GM23338 (cell line): Measurements from ENCODE around the gene ANKRD13B. TPM values are rescaled to one million over a fixed set of nuclear protein-coding genes. Genes with fewer than 3 reads are reported as not detected.

Experiments used
- ATAC-seq: fragments of 200-7000 bp; cut with Tn5 transposase; 3 replicates; pipeline ENCODE4 v1.9.1; 2020
- DNase-seq: peaks from one replicate; pipeline ENCODE4 v3.0.0-alpha.2; 2015; ENCODE audit warnings: low spot score
- H2AFZ ChIP-seq: fragments of 200-600 bp; sonication (generic); 2 replicates; pipeline ENCODE4 v1.8.0; 2016; ENCODE audit warnings: antibody characterized with exemption, mild to moderate bottlenecking, moderate library complexity
- H3F3A ChIP-seq: fragments of 200-600 bp; sonication (generic); replicated peaks from 2 replicates; pipeline ENCODE4 v1.8.0; 2017; ENCODE audit warnings: antibody characterized with exemption, mixed run types, low read depth
- H3K27ac ChIP-seq: fragments of 200-600 bp; sonication (generic); 2 replicates; pipeline ENCODE4 v1.6.1; 2016; ENCODE audit warnings: low read depth
- H3K27me3 ChIP-seq: fragments of 200-600 bp; sonication (generic); 2 replicates; pipeline ENCODE4 v1.8.0; 2016; ENCODE audit warnings: mild to moderate bottlenecking, mixed run types, moderate library complexity; ENCODE audit not compliant: insufficient read depth
- H3K36me3 ChIP-seq: fragments of 200-600 bp; sonication (generic); 2 replicates; pipeline ENCODE4 v1.8.0; 2016; ENCODE audit warnings: mild to moderate bottlenecking; ENCODE audit not compliant: insufficient read depth
- H3K4me1 ChIP-seq: fragments of 200-600 bp; sonication (generic); 2 replicates; pipeline ENCODE4 v1.8.0; 2016; ENCODE audit warnings: mild to moderate bottlenecking, moderate library complexity; ENCODE audit not compliant: insufficient read depth
- H3K4me2 ChIP-seq: fragments of 200-600 bp; sonication (generic); 2 replicates; pipeline ENCODE4 v1.7.1; 2017; ENCODE audit warnings: mixed run types
- H3K4me3 ChIP-seq: fragments of 200-600 bp; sonication (generic); 2 replicates; pipeline ENCODE4 v1.6.1; 2016; ENCODE audit warnings: mixed run types
- H3K79me2 ChIP-seq: fragments of 200-600 bp; sonication (generic); replicated peaks from 2 replicates; pipeline ENCODE4 v1.8.0; 2017; ENCODE audit warnings: mild to moderate bottlenecking; ENCODE audit not compliant: insufficient read depth
- H3K9me2 ChIP-seq: fragments of 200-600 bp; sonication (generic); 2 replicates; pipeline ENCODE4 v1.8.0; 2017; ENCODE audit not compliant: insufficient read depth
- H4K20me1 ChIP-seq: fragments of 200-600 bp; sonication (generic); replicated peaks from 2 replicates; pipeline ENCODE4 v1.8.0; 2017; ENCODE audit warnings: mild to moderate bottlenecking; ENCODE audit not compliant: insufficient read depth
- H3K27ac Mint-ChIP-seq: 2 replicates; pipeline ENCODE4 v1.8.0; 2020; ENCODE audit warnings: inconsistent platforms, mild to moderate bottlenecking, moderate library complexity, mixed read lengths
- H3K27me3 Mint-ChIP-seq: 3 replicates; pipeline ENCODE4 v1.8.0; 2022; ENCODE audit warnings: low read depth, mild to moderate bottlenecking, moderate library complexity, mixed read lengths, inconsistent platforms; ENCODE audit not compliant: insufficient read depth, poor library complexity
- H3K36me3 Mint-ChIP-seq: 3 replicates; pipeline ENCODE4 v1.8.0; 2021; ENCODE audit warnings: low read depth, mild to moderate bottlenecking, inconsistent platforms, moderate library complexity, mixed read lengths
- H3K4me1 Mint-ChIP-seq: 3 replicates; pipeline ENCODE4 v1.8.0; 2020; ENCODE audit warnings: mild to moderate bottlenecking, inconsistent platforms, mixed read lengths
- H3K4me3 Mint-ChIP-seq: 3 replicates; pipeline ENCODE4 v1.8.0; 2021; ENCODE audit warnings: moderate library complexity, mild to moderate bottlenecking, inconsistent platforms, mixed read lengths
- H3K9me3 Mint-ChIP-seq: 3 replicates; pipeline ENCODE4 v1.8.0; 2020; ENCODE audit warnings: moderate library complexity, mild to moderate bottlenecking, inconsistent platforms, mixed read lengths
- CREB1 ChIP-seq: fragments of 250-450 bp; sonication (Bioruptor Pico); IDR thresholded peaks from 2 replicates; pipeline ENCODE4 v1.5.0; 2020; ENCODE audit warnings: low read depth, mild to moderate bottlenecking, moderate library complexity
- EZH2 ChIP-seq: fragments of 200-600 bp; sonication (generic); IDR thresholded peaks from one replicate; pipeline ENCODE4 v1.8.0; 2017; ENCODE audit warnings: antibody characterized with exemption, mild to moderate bottlenecking, low read depth; ENCODE audit not compliant: unreplicated experiment
- EZH2phosphoT487 ChIP-seq: fragments of 200-600 bp; sonication (generic); IDR thresholded peaks from one replicate; pipeline ENCODE4 v1.8.1; 2018; ENCODE audit warnings: antibody characterized with exemption; ENCODE audit not compliant: unreplicated experiment
- JUNB ChIP-seq: IDR thresholded peaks from one replicate; pipeline ENCODE4 v1.6.1; 2016; ENCODE audit warnings: antibody characterized with exemption; ENCODE audit not compliant: unreplicated experiment
- NANOG ChIP-seq: IDR thresholded peaks from 2 replicates; pipeline ENCODE4 v1.6.1; 2016; ENCODE audit warnings: antibody characterized with exemption, borderline replicate concordance
- POLR2AphosphoS5 ChIP-seq: IDR thresholded peaks from 2 replicates; pipeline ENCODE4 v1.6.1; 2016; ENCODE audit warnings: antibody characterized with exemption, low read depth
- STAT1 ChIP-seq: IDR thresholded peaks from one replicate; pipeline ENCODE4 v1.6.1; 2016; ENCODE audit warnings: antibody characterized with exemption; ENCODE audit not compliant: unreplicated experiment
- ZNF114 ChIP-seq: fragments of 250-450 bp; sonication (Bioruptor Pico); IDR thresholded peaks from 2 replicates; pipeline ENCODE4 v1.5.0; 2020; ENCODE audit warnings: mild to moderate bottlenecking, moderate library complexity
- ZNF331 ChIP-seq: fragments of 250-450 bp; sonication (Bioruptor Pico); IDR thresholded peaks from 2 replicates; pipeline ENCODE4 v1.5.0; 2020; ENCODE audit warnings: low read depth, mild to moderate bottlenecking, moderate library complexity
- polyA plus RNA-seq: library from polyadenylated mRNA; unstranded; fragments of >200 nt; fragmentation: Nextera tagmentation; extraction: Ambion mirVana; gene quantifications from 2 replicates; pipeline ENCODE4 v1.2.1, GENCODE V29; 2016
- total RNA-seq: library from RNA; depleted of rRNA; stranded (reverse); fragments of >200 nt; shearing (Covaris generic); gene quantifications from 2 replicates; pipeline ENCODE4 v1.2.3, GENCODE V29; 2014
- TF ChIP-seq, protein P1 (sequence below): IDR thresholded peaks from one replicate; pipeline ENCODE4 v1.6.1; 2018; ENCODE audit warnings: antibody characterized with exemption; ENCODE audit not compliant: unreplicated experiment
- TF ChIP-seq, protein P2 (sequence below): fragments of 250-450 bp; sonication (Bioruptor Pico); IDR thresholded peaks from 2 replicates; pipeline ENCODE4 v1.5.0; 2020; ENCODE audit warnings: mild to moderate bottlenecking, moderate library complexity
- TF ChIP-seq, protein P3 (sequence below), 2 experiments: fragments of 200-600 bp in 1 of 2; sonication (generic) in 1 of 2; conservative IDR thresholded peaks; 2 replicates each; pipeline versions ENCODE4 v1.5.1 to v1.6.1; 2016 to 2017; ENCODE audit warnings: antibody characterized with exemption in 2 of 2, low read depth in 2 of 2, mild to moderate bottlenecking in 2 of 2, moderate library complexity in 1 of 2
- TF ChIP-seq, protein P4 (sequence below): IDR thresholded peaks from 2 replicates; pipeline ENCODE4 v1.6.1; 2016; ENCODE audit warnings: antibody characterized with exemption

ANKRD13B gene
- total and polyA plus RNA-seq, 2 experiments from 2014 or later, result 8.2 to 57.4 TPM

DNA sequence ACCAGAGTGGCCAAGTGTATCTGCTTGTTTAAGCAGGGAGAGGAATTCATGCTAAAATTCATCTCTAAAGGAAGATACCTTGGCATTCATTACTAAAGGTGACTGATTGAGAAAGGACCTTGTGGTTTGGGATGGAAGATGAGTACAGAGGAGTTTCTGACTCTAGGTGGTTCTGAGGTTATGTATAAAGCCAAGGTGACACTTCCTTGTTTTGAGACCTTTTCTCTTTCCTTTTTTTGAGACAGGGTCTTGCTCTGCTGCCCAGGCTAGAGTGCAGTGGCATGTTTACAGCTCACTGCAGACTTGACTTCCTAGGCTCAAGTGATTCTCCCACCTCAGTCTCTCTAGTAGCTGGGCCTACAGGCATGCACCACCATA lies 35.2 kb upstream of the ANKRD13B start:
- Histone ChIP-seq H3K4me3 (no peak overlapping the region), H3K4me1 (no peaks in the 10 kb centered on the region), H3K27ac (no peak overlapping the region), H2AFZ (no peak overlapping the region), H3K9me2 (no peaks in the 10 kb centered on the region), H3K36me3 (no peaks in the 10 kb centered on the region), H3F3A (no peaks in the 10 kb centered on the region), H4K20me1 (no peaks in the 10 kb centered on the region), H3K27me3 (no peaks in the 10 kb centered on the region), H3K79me2 (no peaks in the 10 kb centered on the region), H3K4me2 (no peak overlapping the region)
- Mint-ChIP-seq H3K27ac (no peak overlapping the region), H3K4me1 (peaks cover 2% of the 10 kb centered on the region; the same call in 1 of the 3 replicates), H3K9me3 (no peaks in the 10 kb centered on the region), H3K36me3 (no peaks in the 10 kb centered on the region; the same call in 2 of the 3 replicates), H3K27me3 (peaks cover 8% of the 10 kb centered on the region), H3K4me3 (no peak overlapping the region)
- ATAC-seq, result no peak
- DNase-seq, result no peak
- TF ChIP-seq, protein P1, sequence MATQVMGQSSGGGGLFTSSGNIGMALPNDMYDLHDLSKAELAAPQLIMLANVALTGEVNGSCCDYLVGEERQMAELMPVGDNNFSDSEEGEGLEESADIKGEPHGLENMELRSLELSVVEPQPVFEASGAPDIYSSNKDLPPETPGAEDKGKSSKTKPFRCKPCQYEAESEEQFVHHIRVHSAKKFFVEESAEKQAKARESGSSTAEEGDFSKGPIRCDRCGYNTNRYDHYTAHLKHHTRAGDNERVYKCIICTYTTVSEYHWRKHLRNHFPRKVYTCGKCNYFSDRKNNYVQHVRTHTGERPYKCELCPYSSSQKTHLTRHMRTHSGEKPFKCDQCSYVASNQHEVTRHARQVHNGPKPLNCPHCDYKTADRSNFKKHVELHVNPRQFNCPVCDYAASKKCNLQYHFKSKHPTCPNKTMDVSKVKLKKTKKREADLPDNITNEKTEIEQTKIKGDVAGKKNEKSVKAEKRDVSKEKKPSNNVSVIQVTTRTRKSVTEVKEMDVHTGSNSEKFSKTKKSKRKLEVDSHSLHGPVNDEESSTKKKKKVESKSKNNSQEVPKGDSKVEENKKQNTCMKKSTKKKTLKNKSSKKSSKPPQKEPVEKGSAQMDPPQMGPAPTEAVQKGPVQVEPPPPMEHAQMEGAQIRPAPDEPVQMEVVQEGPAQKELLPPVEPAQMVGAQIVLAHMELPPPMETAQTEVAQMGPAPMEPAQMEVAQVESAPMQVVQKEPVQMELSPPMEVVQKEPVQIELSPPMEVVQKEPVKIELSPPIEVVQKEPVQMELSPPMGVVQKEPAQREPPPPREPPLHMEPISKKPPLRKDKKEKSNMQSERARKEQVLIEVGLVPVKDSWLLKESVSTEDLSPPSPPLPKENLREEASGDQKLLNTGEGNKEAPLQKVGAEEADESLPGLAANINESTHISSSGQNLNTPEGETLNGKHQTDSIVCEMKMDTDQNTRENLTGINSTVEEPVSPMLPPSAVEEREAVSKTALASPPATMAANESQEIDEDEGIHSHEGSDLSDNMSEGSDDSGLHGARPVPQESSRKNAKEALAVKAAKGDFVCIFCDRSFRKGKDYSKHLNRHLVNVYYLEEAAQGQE, result no peak
- TF ChIP-seq POLR2AphosphoS5 (no peak), NANOG (no peak), CREB1 (no peak), ZNF114 (CRISPR knock-in tag) (no peak), ZNF331 (CRISPR knock-in tag) (no peak), EZH2 (no peak), STAT1 (no peak), JUNB (no peak), EZH2phosphoT487 (no peak)
- TF ChIP-seq, protein P2, sequence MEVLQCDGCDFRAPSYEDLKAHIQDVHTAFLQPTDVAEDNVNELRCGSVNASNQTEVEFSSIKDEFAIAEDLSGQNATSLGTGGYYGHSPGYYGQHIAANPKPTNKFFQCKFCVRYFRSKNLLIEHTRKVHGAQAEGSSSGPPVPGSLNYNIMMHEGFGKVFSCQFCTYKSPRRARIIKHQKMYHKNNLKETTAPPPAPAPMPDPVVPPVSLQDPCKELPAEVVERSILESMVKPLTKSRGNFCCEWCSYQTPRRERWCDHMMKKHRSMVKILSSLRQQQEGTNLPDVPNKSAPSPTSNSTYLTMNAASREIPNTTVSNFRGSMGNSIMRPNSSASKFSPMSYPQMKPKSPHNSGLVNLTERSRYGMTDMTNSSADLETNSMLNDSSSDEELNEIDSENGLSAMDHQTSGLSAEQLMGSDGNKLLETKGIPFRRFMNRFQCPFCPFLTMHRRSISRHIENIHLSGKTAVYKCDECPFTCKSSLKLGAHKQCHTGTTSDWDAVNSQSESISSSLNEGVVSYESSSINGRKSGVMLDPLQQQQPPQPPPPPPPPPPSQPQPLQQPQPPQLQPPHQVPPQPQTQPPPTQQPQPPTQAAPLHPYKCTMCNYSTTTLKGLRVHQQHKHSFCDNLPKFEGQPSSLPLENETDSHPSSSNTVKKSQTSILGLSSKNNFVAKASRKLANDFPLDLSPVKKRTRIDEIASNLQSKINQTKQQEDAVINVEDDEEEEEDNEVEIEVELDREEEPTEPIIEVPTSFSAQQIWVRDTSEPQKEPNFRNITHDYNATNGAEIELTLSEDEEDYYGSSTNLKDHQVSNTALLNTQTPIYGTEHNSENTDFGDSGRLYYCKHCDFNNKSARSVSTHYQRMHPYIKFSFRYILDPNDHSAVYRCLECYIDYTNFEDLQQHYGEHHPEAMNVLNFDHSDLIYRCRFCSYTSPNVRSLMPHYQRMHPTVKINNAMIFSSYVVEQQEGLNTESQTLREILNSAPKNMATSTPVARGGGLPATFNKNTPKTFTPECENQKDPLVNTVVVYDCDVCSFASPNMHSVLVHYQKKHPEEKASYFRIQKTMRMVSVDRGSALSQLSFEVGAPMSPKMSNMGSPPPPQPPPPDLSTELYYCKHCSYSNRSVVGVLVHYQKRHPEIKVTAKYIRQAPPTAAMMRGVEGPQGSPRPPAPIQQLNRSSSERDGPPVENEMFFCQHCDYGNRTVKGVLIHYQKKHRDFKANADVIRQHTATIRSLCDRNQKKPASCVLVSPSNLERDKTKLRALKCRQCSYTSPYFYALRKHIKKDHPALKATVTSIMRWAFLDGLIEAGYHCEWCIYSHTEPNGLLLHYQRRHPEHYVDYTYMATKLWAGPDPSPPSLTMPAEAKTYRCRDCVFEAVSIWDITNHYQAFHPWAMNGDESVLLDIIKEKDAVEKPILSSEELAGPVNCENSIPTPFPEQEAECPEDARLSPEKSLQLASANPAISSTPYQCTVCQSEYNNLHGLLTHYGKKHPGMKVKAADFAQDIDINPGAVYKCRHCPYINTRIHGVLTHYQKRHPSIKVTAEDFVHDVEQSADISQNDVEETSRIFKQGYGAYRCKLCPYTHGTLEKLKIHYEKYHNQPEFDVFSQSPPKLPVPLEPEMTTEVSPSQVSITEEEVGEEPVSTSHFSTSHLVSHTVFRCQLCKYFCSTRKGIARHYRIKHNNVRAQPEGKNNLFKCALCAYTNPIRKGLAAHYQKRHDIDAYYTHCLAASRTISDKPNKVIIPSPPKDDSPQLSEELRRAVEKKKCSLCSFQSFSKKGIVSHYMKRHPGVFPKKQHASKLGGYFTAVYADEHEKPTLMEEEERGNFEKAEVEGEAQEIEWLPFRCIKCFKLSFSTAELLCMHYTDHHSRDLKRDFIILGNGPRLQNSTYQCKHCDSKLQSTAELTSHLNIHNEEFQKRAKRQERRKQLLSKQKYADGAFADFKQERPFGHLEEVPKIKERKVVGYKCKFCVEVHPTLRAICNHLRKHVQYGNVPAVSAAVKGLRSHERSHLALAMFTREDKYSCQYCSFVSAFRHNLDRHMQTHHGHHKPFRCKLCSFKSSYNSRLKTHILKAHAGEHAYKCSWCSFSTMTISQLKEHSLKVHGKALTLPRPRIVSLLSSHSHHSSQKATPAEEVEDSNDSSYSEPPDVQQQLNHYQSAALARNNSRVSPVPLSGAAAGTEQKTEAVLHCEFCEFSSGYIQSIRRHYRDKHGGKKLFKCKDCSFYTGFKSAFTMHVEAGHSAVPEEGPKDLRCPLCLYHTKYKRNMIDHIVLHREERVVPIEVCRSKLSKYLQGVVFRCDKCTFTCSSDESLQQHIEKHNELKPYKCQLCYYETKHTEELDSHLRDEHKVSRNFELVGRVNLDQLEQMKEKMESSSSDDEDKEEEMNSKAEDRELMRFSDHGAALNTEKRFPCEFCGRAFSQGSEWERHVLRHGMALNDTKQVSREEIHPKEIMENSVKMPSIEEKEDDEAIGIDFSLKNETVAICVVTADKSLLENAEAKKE (CRISPR knock-in tag), result no peak
- TF ChIP-seq, protein P3, sequence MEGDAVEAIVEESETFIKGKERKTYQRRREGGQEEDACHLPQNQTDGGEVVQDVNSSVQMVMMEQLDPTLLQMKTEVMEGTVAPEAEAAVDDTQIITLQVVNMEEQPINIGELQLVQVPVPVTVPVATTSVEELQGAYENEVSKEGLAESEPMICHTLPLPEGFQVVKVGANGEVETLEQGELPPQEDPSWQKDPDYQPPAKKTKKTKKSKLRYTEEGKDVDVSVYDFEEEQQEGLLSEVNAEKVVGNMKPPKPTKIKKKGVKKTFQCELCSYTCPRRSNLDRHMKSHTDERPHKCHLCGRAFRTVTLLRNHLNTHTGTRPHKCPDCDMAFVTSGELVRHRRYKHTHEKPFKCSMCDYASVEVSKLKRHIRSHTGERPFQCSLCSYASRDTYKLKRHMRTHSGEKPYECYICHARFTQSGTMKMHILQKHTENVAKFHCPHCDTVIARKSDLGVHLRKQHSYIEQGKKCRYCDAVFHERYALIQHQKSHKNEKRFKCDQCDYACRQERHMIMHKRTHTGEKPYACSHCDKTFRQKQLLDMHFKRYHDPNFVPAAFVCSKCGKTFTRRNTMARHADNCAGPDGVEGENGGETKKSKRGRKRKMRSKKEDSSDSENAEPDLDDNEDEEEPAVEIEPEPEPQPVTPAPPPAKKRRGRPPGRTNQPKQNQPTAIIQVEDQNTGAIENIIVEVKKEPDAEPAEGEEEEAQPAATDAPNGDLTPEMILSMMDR (conservative IDR thresholded peaks at IDR 0.05; ENCODE audit: low read depth in 2 of 2), result no peak
- TF ChIP-seq, protein P4, sequence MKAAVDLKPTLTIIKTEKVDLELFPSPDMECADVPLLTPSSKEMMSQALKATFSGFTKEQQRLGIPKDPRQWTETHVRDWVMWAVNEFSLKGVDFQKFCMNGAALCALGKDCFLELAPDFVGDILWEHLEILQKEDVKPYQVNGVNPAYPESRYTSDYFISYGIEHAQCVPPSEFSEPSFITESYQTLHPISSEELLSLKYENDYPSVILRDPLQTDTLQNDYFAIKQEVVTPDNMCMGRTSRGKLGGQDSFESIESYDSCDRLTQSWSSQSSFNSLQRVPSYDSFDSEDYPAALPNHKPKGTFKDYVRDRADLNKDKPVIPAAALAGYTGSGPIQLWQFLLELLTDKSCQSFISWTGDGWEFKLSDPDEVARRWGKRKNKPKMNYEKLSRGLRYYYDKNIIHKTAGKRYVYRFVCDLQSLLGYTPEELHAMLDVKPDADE, result no peak
